HG03066 (cell line): ENCODE data around the gene NAP1L4.

ENCODE experiments used
- ATAC-seq: cut with Tn5 transposase; IDR thresholded peaks from one replicate; pipeline ENCODE4 v1.9.1; 2021; ENCODE audit warnings: low read depth; ENCODE audit not compliant: unreplicated experiment

Gene NAP1L4

DNA sequence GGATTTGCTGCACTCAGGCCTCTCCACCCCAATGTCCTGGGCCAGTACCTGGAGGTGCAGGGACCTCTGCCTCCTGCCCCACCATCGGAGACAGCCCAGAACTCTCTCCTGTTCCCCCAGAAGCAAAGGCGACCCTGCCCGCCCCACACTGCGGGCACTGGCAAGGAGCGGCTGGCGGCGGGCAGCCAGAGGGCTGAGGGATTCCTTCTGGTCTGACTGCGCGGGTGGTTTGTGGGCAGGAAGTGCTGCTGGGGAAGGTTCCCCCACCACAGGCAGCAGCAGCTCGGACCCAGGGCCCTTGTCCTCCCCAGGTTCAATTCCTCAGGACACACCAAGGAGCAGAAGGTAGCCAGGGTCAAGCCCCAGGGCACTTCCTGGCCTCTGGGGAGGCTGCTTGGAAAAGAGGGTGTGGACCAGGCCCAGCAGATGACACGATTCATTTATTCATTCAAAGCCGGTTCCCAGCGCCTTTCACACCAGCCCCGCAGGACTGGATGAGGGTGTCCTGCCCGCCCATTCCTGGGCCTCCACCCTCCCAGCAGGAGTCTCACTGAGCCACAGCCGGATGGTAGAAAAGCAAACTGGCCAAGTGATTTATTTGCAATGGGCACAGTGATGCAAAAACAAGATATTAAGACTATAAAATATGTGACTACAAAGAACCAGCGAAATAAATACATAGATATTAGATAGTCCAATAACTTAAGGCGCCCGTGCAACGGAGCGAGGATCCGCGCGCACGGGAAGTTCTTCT lies 64.1 kb downstream of the NAP1L4 start:
- ATAC-seq, result no peak

DNA sequence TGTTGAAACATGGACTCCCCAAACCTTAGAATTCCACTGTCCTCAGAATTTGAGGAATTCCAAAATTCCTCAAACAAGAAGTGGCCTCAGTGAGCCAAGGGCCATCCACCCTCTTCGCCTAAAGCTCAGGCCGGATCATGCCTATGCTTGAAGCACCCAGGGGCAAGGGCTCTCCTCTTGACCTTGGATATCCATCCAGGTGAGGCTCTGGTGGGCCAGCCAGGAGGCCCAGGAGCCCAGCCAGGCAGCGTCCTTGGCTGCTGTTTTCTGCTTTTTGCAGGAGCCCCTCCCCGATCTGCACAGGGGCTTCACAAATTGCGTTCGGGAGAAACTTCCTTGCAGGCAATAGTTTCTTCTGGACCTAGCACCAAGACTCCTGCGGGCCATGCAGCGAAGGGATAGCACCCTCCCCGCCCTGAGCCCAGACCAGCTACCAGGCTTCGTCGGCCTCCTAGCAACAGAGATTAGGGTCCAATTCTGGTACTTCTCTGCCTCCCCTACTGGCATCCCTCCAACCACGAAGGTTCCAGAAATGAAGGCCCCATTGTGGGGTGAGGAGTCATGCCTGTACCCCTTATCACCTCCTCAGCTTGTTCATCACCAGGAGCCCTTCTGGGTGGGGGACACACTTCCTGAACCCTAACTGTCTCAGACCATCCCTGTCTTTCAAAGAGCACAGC lies 64.9 kb downstream of the NAP1L4 start:
- ATAC-seq, result no peak

DNA sequence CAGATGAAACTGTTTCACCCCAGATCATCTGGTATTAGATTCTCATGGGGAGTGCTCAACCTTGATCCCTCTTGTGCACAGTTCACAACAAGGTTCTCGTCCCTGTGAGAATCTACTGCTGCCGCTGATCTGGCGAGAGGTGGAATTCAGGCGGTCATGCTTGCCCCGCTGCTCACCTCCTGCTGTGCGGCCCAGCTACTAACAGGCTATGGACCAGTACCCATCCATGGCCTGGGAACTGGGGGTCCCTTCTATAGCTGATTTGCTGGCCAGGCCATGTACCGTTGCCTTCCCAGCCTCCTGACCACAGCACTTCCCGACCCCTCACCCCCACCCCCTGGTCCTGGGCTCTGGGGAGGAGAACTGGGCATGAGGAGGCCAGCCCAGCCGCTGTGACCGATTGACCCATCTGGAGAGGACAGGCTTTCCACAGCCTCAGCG lies 65.5 kb downstream of the NAP1L4 start:
- ATAC-seq, result no peak

DNA sequence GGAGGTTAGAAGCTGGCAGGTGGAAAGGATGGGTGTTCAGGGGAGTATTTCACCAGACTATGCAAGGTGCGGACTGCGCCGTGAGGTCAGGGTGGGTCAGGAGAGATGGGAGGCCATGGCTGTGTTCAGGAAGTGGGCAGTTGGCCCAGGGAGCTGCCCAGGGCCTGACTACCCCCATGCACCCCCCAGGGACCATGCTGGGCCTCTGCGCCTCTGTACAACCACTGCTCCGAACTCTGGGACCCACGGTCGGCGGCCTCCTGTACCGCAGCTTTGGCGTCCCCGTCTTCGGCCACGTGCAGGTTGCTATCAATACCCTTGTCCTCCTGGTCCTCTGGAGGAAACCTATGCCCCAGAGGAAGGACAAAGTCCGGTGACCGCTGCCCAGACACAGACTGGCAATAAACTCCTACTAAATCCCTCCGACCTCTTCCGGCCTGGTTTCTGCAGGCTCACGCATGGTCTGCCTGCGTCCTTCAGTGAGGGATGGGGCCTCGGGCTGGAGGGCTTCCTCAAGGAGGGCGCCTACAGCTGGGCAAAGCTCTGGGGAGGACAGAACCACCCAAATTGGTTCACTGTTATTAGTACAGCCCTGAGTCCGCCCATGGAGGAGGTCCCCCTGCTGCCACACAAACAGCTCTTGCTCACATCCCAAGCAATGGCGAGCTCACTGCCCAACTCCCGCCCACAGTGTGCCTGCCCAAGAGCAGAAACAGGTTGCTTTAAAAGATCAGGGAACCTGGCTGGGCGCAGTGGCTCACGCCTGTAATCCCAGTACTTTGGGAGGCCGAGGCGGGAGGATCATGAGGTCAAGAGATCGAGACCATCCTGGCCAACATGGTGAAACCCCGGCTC lies 67.1 kb downstream of the NAP1L4 start:
- no peak for ATAC-seq

- no peak for ATAC-seq
Measured at GRCh38 chr11:2924381-2924780, 67.7 kb downstream of the NAP1L4 start.

DNA sequence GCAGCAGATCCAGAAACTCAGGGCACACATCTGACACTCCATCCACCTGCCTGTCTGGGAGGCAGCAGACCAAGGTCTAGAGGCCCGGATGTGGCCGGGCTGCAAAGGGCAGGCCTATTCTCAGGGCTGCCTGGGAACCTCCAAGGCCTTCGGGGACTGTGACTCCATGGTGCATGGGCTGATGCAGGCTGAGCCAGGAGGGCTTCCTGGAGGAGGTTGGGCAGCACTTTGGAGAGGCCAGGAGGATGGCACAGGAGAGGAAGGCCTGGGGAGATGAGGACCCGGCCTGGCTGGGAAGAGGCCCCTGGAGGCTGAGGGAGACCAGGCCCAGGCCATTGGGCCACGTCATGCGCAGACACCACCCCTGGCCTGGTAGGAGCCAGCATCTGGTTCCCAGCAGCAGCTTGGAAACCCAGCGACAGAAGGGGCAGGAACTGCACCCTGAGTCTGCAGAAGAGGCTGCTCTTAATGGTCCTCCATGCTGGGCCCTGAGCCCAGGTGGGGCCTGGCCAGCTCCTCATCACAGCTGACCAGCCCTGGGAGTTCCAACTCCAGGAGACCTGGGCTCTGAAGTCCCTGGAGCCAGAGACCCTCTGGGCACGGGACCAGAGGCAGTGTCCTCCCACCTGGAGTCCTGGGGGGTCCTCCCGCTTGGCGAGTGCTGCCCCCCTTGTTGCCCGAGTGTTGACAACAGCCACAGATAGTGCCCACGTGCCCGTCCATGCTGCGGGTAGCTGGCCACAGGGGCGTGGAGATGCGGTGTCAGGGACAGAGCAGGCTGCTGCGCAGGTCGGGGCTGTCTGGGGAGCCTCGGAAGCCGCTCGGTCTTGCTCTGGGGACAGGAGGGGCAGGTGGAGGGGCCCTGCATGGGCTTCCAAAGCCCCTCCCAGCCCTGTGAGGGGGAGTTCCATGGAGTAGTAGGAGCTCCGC lies 68.4 kb downstream of the NAP1L4 start:
- no peak for ATAC-seq

GRCh38 chr11:2922655-2923054 lies 69.5 kb downstream of the NAP1L4 start:
- ATAC-seq, result no peak

GRCh38 chr11:2921742-2922493 lies 70.2 kb downstream of the NAP1L4 start:
- ATAC-seq, result no peak

GRCh38 chr11:2921261-2921660 lies 70.9 kb downstream of the NAP1L4 start:
- ATAC-seq, result no peak

GRCh38 chr11:2920343-2920742 lies 71.8 kb downstream of the NAP1L4 start:
- no peak for ATAC-seq

DNA sequence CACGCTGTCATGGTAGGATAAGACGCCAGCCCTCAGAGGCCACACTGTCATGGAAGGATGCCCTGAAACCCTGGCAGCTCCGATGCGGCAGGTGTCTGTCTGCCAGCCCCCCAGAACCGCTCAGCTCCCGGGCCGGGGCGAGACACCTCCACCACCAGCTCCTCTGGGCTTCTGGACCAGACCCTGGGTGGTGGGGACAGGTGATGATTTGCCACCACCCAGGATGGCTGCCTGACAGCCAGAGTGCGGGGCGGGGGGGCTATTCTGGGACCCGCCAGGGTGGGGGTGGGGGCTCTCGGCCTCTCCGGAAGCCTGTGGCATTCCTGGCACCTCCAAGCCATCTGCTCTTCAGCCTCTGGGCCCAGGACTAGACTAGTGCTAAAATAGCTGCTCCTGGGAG lies 72.3 kb downstream of the NAP1L4 start:
- no peak for ATAC-seq

DNA sequence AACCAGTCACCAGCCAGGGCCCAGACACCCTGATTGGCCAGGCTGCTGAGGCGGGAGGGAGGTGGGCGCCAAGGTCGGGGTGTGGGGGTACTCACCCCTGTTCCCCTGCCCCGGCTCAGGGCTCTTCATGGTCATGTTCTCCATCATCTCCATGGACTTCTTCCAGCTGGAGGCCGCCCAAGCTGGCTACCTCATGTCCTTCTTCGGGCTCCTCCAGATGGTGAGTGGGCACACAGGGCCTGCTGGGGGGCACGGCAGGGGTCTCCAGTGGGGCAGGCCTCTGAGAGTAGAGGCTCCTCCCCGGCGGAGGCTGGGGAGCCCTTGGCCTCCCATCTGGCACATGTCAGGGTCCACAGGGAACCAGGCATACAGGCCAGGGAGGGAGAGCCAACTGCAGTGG lies 72.9 kb downstream of the NAP1L4 start:
- ATAC-seq, result no peak

- ATAC-seq, result no peak
Measured at GRCh38 chr11:2917842-2918490, 74.2 kb downstream of the NAP1L4 start.

- no peak for ATAC-seq
Measured at GRCh38 chr11:2916892-2917645, 75.1 kb downstream of the NAP1L4 start.

- no peak for ATAC-seq
Measured at GRCh38 chr11:2916114-2916891, 75.8 kb downstream of the NAP1L4 start.

DNA sequence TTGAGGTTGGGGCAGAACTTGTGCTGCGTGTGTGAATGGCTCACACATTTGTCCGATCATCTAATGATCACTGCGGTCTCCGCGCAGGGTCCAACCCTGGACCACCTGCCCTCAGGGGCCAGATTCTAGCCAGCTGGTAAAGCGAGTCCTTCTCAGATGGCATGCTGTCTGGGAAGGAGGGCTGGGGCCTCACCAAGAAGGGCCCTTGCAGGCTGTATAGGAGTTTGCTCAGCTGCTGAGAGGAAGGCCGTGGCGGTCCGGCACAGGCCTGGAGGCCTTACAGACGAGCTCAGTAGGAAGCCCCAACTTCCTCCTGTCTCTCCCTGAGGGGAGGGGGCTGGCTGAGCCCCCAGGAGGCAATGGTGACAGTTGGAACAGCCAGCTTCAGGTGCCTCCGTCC lies 76.7 kb downstream of the NAP1L4 start:
- ATAC-seq, result no peak

DNA sequence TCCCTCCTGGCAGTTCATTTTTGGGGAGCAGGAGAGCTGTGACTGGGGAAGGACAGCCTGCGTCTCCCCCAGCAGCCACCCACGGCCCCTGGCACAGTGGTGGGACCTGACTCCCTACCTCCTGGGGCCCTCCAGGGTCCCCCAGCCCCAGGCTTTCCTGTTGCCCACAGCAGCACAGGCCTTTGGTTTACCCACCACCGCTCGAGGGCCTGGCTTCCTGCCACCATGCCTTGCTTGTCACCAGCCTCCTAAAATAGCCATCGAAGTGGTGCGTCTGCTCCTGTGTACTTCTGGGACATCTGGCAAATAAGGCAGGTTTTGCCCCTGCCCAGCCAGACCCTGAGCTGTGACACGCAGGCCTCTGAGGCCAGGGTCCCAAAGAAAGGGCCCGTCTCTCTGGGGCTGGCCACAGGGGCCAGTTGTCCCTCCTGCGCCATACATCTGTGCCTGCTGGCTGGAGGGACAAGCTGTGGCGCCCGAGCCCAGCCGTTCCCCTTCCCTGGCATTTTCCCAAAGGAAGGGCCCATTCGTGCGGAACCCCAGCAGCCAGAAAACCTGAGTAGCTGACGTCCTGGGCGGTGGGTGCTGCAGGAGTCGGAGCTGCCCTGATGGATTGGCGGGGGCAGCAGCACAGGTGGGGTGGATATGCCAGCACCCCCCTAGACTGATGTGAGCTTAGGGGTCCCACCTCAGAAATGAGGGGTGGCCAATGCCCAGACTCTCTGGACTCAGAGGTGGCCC lies 77.5 kb downstream of the NAP1L4 start:
- no peak for ATAC-seq
